NCI-H2029 (cell line): ENCODE results near the gene F2.

Source experiments
- DNase-seq: peaks from one replicate; lab custom pipeline; 2025; lab: John Stamatoyannopoulos, UW

Gene F2

DNA sequence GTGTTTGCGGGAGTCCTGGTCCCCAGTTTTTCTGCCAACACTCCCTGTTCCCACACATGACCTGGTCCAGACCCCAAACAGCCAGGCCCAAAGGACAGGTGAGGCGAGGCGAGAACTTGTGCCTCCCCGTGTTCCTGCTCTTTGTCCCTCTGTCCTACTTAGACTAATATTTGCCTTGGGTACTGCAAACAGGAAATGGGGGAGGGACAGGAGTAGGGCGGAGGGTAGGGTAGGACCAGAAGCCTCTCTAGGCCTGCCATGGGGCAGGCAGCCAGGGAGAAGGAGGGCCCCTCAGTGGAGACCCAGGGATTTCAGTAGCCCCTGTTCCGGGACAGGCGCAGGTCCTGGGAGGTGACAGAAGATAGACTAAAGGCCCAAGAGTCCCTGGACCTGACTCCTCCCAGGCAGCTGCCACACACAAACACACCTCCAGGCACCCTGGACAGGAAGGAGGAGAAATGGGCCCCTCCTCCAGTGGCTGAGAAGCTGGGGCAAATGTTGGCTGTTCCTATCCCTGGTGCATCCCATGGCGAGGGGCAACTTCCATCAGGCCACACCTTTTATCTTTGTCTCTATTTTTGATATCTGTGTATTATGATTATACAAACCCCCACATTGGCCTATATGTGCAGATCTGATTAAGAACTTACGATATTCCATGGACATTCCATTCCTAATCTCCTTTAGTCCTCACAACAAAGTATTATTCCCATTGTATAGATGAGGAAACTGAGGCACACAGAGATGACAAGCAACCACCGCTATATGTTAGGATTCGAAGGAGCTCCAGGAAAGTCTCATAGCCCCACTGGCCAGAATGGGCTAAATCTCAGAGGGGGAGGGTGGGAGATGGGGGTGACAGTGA lies 626 bp upstream of the F2 start:
- DNase-seq = peak; percentile 92

DNA sequence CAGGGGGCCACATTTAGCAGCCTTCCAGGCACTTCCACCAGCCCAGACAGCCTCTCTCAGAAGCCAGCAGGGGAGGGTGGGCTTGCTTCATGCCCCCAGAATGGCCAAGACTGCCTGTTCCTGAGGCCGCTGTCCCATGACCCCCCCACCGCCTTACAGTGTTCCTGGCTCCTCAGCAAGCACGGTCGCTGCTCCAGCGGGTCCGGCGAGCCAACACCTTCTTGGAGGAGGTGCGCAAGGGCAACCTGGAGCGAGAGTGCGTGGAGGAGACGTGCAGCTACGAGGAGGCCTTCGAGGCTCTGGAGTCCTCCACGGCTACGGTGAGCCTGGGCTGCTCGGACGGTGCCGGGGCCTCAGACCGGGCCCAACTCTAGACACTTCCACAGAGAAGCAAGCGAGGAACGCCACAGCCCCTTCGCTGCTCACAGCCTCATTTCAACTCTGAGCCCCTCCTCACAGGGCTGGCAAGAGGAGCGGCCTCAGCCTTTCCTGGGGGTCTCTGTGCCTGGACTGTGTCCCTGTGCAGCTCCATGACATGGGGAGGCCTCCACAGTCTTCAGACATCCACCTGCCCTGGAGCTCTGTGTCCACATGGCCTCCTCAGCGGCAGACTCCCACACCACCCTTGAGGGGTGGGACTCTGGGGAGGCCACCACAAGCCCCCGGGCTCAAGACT lies 668 bp downstream of the F2 start:
- DNase-seq = no peak

DNA sequence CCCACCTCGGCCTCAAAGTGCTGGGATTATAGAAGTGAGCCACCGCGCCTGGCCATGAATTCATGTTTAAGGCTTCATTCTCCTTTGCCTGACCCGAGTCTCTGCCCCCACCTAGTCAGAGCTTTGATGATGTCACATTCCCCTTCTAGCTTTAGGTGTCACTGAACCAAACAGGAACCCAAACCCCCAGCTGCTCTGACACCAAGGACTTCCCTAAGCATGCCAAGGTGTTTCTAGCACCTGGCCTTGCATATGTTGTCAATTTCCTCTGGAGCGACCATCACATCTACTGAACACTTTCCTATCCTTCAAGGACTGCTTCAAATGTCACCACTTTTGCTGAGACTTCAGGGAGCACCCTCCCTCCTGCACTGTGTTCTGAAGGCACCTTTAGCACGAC lies 2.3 kb downstream of the F2 start:
- no peak for DNase-seq

DNA sequence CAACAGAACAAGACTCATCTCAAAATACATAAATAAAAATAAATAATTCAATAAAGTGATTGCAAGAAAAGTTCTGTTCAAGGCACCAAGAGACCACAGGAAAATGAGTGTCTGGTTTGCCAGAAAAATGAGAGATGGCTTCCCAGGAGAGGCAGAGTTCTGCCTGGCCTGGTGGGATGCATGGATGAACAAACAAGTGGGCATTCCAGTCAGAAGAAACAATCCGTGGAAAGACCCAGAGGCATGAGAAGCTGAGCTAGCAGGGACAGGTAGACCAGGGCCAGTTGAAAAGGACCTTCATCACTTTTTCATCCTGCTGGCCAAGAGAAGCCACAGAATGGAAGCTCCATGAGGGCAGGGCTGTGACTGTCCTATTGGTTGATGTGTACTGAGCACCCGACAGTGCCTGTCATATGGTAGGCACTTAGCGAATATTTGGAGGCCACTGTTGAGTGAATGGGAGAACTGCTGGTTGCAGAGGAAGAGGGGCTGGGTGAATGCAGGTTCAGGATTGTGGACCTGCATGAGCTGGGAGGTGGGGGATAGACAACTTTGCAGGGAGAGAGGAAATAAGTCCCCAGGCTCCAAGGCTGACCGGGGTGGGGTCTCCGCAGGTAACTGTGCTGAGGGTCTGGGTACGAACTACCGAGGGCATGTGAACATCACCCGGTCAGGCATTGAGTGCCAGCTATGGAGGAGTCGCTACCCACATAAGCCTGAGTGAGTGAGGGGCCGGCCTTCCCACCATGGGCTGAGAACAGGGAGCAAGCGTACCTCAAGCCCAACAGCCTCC lies 3.7 kb downstream of the F2 start:
- DNase-seq = no peak

DNA sequence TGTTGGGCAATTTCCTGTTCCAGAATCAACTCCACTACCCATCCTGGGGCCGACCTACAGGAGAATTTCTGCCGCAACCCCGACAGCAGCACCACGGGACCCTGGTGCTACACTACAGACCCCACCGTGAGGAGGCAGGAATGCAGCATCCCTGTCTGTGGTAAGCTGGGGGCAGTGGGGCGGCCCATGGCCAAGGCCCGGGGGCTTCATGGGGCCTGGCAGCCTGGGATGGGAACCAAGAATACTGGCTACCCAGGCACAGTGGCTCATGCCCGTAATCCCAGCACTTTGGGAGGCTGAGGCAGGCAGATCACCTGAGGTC lies 4.3 kb downstream of the F2 start:
- DNase-seq = no peak

DNA sequence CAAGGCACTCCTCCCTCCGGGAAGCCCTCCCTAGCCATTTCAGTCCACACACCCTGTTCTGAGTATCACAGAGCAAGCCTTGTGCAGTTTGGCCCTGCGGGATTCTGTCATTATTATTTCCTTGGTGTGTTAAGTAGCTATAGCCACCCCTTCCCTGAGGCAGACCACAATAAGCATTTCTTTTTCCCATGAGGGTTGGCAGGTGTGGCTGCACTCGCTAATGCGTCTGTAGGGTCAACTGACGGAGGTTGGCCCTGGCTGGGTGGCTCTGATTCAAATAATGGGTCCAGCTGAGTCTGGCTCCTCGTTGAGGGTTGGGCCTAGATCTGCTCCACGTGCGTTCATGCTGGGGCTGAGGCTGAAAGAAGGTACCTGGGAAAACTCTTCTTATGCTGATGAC lies 5.1 kb downstream of the F2 start:
- no peak for DNase-seq

DNA sequence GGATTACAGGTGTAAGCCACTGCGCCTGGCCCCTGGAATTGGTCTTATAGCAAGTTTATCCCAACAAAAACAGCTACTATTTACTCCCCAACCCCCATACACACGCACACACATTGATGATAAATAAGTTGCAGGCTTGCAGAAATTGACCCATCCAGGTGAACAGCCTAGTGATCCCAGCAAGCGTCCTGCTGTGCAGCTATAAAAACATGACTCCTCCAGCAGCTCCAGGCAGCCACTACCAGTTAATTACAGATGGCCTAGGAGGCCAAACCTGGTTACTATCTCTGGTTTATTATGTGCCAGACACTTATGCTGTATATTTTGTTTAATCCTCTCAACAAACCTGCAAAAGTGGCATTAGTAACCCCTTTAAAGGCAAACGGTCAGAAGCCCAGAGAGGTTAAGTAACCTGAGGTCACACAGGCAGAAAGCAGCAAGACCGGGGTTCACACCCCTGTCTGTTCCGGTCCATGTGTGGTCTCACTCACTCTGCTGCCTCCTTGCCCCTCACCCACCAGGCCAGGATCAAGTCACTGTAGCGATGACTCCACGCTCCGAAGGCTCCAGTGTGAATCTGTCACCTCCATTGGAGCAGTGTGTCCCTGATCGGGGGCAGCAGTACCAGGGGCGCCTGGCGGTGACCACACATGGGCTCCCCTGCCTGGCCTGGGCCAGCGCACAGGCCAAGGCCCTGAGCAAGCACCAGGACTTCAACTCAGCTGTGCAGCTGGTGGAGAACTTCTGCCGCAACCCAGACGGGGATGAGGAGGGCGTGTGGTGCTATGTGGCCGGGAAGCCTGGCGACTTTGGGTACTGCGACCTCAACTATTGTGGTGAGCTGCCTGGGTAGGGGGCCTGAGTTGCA lies 6.6 kb downstream of the F2 start:
- no peak for DNase-seq

DNA sequence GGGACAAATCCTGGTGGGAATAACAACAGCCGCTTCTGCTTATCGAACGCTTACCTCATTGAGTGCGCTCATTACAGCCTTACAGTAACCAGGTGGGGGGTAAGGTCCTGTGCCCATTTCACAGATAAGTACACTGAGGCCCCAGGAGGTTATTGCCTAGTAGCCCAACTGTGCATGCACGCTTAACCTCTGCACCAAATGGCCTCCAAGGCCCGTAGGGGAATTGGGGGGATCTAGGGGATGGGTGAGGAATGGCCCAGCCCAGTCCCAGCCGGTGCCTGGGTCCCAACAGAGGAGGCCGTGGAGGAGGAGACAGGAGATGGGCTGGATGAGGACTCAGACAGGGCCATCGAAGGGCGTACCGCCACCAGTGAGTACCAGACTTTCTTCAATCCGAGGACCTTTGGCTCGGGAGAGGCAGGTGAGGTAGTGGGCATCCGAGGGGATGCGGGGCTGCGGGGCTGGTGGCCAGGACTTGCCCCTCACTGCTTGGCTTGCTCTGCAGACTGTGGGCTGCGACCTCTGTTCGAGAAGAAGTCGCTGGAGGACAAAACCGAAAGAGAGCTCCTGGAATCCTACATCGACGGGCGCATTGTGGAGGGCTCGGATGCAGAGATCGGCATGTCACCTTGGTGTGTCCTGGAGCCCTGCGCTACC lies 7.3 kb downstream of the F2 start:
- DNase-seq = no peak

DNA sequence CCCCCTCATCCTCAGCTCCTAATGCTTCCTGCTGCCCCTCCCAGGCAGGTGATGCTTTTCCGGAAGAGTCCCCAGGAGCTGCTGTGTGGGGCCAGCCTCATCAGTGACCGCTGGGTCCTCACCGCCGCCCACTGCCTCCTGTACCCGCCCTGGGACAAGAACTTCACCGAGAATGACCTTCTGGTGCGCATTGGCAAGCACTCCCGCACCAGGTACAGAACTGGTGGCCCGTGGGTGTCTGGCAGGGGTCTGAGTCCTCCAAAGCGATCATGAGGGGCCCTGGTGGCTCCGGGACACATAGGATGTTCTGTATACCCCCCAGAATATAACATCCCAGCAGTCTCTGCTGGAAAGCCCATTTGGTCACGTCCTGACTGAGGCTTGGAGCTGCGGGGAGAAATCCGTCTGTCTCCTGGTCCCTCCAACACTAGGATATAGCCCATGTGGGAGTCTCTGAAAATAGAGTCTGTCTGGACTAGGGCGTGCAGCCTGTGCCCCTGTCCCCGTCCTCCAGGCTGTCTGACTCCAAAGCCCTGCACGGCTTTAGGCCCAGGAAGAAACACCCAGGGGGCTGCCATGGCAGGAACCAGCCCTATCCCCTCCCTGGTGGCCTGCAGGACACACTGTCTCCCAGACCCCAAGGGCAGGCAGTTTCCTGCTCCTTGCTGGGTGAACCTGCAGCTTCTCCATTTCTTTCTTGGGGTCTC lies 9.1 kb downstream of the F2 start:
- no peak for DNase-seq

DNA sequence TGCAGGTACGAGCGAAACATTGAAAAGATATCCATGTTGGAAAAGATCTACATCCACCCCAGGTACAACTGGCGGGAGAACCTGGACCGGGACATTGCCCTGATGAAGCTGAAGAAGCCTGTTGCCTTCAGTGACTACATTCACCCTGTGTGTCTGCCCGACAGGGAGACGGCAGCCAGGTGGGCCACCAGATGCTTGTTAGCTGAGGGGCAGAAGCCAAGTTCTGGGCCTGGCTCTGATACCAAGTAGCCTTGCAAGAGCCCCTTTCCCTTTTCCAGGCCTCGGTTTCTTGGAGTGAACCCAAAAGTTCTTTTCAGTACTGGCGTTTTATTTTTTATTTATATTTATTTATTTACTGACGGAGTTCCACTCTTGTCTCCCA lies 9.6 kb downstream of the F2 start:
- DNase-seq = no peak

DNA sequence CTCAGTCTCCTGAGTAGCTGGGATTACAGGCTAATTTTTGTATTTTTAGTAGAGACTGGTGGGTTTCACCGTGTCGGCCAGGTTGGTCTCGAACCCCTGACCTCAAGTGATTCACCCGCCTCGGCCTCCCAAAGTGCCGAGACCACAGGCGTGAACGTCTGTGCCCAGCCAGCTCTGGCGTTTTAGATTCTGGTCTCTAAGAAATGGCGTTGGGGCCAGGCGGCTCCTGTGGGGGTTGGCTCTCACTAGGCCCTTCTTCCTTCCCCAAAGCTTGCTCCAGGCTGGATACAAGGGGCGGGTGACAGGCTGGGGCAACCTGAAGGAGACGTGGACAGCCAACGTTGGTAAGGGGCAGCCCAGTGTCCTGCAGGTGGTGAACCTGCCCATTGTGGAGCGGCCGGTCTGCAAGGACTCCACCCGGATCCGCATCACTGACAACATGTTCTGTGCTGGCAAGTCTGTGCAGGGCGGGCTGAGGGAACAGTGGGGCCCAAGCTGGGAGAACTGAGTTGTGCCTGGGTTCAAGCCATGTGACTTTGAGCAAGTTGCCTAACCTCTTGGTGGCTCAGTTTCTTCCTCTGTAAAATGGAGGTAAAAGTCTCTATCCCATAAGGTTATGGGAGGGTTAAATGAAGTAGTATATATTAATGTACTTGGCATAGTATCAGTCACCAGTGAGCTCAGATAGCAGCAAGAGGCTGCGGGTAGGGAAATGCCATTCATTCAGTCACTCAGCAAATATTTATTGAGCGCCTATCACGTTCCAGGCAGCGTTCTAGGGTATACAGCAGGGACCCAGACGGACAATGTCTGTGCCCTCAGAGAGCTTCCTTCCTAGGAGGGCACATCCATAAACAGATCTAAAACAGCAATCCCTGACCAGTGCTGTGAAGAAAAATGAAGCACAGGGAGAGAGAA lies 10.4 kb downstream of the F2 start:
- DNase-seq = no peak

DNA sequence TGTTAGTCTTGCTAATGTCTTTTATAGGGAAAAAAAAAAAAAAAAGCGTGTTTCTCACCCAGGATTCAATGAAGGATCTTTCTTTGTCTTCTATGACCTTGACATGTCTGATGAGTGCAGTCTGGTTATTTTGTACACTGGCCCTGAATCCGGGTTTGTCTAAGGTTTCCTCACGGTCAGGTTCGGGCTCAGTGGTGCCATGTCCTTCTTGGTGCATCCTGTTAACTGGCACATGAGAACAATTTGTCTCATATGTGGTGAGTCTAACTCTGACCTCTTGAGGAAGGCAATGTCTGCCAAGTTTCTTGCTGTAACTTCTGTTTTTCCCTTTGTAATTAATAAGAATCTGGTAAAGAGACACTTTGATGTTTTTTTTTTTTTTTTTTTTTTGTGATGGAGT lies 12.5 kb downstream of the F2 start:
- no peak for DNase-seq

DNA sequence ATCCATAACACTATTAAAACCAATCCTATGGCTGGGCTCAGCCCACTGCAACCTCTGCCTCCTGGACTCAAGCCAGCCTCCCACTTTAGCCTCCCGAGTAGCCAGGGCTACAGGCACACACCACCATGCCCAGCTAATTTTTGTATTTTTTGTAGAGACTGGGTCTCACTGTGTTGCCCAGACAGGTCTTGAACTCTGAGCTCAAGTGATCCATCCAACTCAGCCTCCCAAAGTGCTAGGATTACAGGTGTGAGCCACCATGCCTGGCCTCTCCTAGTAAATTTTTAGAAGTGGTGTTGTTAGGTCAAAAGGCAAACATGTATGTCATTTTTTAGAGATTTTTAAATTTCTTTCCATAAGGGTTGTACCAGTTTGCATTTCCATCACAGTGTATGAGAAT lies 14.2 kb downstream of the F2 start:
- DNase-seq = no peak

DNA sequence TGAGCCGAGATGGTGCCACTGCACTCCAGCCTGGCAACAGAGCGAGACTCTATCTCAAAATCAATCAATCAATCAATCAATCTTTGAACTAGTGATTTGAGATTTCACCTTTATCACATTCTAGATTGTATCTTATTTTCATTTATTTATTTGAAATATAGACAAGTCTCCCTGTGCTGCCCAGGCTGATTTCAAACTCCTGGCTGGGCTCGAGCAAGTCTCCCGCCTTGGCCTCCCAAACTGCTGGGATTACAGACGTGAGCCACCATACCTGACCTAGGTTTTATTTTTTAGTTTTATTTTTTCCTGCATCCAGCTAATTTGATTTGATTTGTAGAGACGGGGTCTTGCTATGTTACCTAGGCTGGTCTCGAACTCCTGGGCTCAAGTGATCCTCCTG lies 17.1 kb downstream of the F2 start:
- no peak for DNase-seq

DNA sequence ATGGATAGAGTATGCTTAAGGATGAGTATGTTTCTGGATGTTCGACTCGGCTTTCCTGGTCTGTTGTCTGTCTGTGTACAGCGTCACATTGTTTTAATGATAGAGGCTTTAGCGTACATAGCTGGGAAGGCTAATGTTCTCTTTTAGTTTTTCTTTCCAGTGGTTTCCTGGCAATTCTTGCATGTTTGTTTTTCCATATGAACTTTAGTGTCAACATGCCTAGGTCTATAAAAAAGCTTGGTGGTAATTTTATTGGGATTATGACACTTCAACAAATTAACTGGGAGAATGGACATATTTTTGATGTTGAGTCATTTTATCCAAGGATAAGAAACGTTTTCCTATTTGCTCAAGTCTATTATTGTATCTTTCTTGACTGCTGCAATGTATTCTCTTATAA lies 17.6 kb downstream of the F2 start:
- no peak for DNase-seq

DNA sequence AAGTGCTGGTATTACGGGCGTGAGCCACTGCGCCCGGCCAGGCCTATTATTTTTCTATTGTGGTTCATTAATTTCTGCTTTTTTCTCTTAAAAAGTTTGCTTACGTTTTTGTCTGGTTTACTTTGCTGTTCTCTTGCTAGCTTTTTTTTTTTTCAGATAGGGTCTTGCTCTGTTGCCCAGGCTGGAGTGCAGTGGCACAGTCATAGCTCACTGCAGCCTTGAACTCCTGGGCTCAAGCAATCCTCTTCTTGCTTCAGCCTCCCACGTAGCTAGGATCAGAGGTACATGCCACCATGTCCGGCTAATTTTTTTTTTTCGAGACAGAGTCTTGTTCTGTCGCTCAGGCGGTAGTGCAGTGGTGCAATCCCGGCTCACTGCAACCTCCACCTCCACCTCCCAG lies 18.7 kb downstream of the F2 start:
- DNase-seq = no peak

DNA sequence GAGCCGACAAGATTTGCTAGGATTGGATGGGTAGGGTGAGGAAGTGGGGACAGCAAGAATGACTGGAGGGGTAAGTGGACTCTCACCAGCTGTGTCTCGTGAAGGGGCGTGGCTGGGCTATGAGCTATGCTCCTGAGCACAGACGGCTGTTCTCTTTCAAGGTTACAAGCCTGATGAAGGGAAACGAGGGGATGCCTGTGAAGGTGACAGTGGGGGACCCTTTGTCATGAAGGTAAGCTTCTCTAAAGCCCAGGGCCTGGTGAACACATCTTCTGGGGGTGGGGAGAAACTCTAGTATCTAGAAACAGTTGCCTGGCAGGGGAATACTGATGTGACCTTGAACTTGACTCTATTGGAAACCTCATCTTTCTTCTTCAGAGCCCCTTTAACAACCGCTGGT lies 19.9 kb downstream of the F2 start:
- DNase-seq = no peak

DNA sequence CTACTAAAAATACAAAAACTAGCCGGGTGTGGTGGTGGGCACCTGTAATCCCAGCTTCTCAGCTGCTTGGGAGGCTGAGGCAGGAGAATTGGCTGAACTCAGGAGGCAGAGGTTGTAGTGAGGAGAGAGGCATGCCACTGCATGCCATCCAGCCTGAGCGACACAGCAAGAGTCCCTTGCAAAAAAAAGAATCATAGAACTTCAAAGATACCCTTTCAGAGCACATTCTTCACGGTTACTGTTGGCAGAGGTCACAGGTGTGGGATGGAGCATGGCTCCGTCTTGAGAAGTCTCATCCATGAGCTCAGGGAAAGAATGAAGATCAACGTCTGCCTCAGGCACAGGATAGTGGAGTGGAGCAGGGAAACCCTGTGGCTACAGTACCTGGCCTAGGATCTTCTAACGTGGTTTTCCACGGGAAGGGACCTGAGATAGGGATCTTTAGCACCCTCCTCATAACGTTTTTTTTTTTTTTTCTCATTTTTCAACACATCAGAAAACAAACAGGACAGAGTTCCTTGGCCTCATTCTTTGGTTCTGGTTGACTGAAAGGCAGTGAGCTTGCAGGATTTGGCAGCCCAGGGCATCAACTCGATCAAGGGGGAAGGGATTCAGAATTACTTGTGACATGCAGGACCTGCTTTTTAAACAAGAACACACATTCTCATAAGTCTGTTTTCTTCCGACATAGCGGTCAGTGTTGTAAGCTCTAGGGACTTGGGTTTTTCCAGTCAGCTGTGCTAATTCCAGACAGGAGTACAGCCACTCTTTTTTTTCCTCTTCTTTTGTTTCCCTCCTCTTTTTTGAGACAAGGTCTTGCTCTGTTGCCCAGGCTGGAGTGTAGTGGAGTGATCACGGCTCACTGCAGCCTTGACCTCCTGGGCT lies 22.8 kb downstream of the F2 start:
- DNase-seq = no peak

DNA sequence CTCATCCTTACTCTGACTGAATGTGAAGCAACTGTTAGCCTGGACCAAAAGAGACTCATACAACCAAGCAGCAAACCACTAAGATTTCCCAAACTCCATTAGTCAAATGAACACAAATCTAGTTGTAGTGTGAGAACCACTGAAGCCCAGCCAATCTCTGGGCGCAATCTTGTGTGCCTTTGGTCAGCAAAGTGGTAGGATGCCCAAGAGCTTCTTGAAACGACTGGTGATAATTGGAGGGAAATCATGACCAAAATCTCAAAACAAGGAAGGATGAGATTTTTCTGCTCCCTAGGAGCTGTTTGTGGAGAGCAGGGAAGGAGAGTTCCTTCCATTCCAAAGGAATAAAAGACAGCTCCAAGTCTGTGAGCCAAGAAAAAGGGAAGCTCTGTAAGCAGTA lies 24.0 kb downstream of the F2 start:
- DNase-seq = no peak
